ENCODE results near the gene PTPRCAP. TPM values are rescaled to one million over a fixed set of nuclear protein-coding genes. Genes with fewer than 3 reads are reported as not detected.

Gene PTPRCAP
- polyA plus RNA-seq, 1 donor (not counting 4 experiments of a cell fraction or from before 2014, with no cell fraction given): not detected

- H3K4me3 ChIP-seq (ENCODE audit: control insufficient read depth in 2 of 3, extremely low read depth in 1 of 3, insufficient read depth in 2 of 3, low read depth in 1 of 3, low read length in 3 of 3): no peak overlapping the region
- H3K27me3 ChIP-seq (ENCODE audit: control insufficient read depth, extremely low read depth, insufficient read depth, low read length): peaks cover 18% of the 10 kb centered on the region
- no peak for TF ChIP-seq EZH2 (IDR thresholded peaks at IDR 0.05; ENCODE audit: low read length)
- TF ChIP-seq CTCF (optimal IDR thresholded peaks at IDR 0.05 in 1 of 3, IDR thresholded peaks at IDR 0.05 in 1 of 3, conservative IDR thresholded peaks at IDR 0.05 in 1 of 3; ENCODE audit: extremely low read depth in 1 of 3, insufficient read depth in 2 of 3, low read length in 3 of 3): no peak
- H3K27ac ChIP-seq (ENCODE audit: control insufficient read depth, insufficient read depth, low read length): no peak overlapping the region
- FAIRE-seq (no peak), DNase-seq (ENCODE audit: low read depth, low spot score) (no peak)
- no peaks in the 10 kb centered on the region for H3K9me1 ChIP-seq (ENCODE audit: control insufficient read depth, extremely low read depth, insufficient read depth, low read length)
- peaks cover 12% of the 10 kb centered on the region for H3K4me1 ChIP-seq (ENCODE audit: control insufficient read depth, extremely low read depth, insufficient read depth, low read length)
- H3K79me2 ChIP-seq (ENCODE audit: control insufficient read depth, insufficient read depth, low read length): no peaks in the 10 kb centered on the region
- H4K20me1 ChIP-seq (ENCODE audit: control insufficient read depth, extremely low read depth, insufficient read depth, low read length): no peaks in the 10 kb centered on the region
- H3K9ac ChIP-seq (ENCODE audit: control insufficient read depth, extremely low read depth, insufficient read depth, low read length): no peak overlapping the region
- dilution Hi-C loops (cut with MboI; ENCODE audit: extremely low pct_ligation_motif_present, low sequenced_read_pairs): no loop called here
- no peaks in the 10 kb centered on the region for H3K36me3 ChIP-seq (ENCODE audit: control insufficient read depth in 2 of 2, extremely low read depth in 1 of 2, insufficient read depth in 2 of 2, low read length in 2 of 2)
- H3K9me3 ChIP-seq (ENCODE audit: control insufficient read depth, low read depth, low read length): no peaks in the 10 kb centered on the region
- no peak overlapping the region for H2AFZ ChIP-seq (ENCODE audit: control insufficient read depth, low read length)
- no peak overlapping the region for H3K4me2 ChIP-seq (ENCODE audit: control insufficient read depth, extremely low read depth, insufficient read depth, low read depth, low read length)
Observed at GRCh38 chr11:67417425-67417824, 20.1 kb downstream of the PTPRCAP start.

DNA sequence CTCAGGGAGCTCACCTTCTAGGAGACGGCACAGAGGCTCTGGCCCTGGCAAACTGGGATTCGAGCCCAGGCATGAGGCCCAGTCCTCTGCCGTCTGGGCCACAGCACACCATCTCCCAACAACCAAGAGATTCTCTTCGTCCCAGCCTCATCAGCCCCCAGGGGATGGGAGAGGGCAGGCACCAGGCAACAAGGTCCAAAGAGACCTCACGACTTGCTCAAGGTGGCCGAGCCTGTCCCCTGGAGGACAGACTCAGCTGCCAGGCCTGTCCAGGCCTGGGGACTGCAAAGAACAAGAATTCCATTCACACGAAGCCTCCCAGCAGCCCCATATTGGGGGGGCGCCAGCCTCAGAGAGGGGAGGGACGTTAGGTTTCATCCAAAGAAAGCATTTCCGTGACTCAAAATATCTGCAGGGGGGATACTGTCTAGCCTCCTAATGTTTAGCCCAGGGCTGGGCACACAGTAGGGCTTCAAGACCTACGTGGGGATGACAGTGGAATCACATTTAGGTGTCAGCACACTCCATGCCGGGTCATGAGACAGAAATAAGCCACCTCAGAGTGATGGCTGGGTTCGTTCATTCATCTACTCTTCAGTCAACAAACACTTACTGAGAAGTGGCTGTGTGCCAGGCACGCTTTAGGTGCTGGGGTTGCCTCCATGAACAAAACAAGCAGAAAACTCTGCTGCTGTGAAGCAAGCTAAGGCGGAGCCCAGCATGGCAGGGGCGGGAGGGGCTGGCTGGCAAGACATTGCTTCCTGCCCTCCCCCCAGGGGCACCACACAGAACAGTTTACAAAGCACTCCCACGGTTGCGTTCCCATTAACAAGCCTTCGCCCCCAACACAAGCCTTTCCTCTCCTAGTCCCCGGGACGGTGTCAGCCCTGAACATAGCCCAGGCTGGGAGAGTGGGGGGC, 20.8 kb downstream of the PTPRCAP start:
- peak; percentile 74 for FAIRE-seq
- H3K79me2 ChIP-seq (ENCODE audit: control insufficient read depth, insufficient read depth, low read length): no peaks in the 10 kb centered on the region

More for the DNA sequence above, 20.8 kb downstream of the PTPRCAP start:
- dilution Hi-C loops (cut with MboI; ENCODE audit: extremely low pct_ligation_motif_present, low sequenced_read_pairs): no loop called here
- Histone ChIP-seq H3K4me3 (ENCODE audit: control insufficient read depth in 2 of 3, extremely low read depth in 1 of 3, insufficient read depth in 2 of 3, low read depth in 1 of 3, low read length in 3 of 3) (no peak overlapping the region), H3K4me2 (ENCODE audit: control insufficient read depth, extremely low read depth, insufficient read depth, low read depth, low read length) (no peak overlapping the region), H3K36me3 (ENCODE audit: control insufficient read depth in 2 of 2, extremely low read depth in 1 of 2, insufficient read depth in 2 of 2, low read length in 2 of 2) (no peaks in the 10 kb centered on the region), H2AFZ (ENCODE audit: control insufficient read depth, low read length) (no peak overlapping the region), H3K27ac (ENCODE audit: control insufficient read depth, insufficient read depth, low read length) (no peak overlapping the region), H4K20me1 (ENCODE audit: control insufficient read depth, extremely low read depth, insufficient read depth, low read length) (no peaks in the 10 kb centered on the region), H3K9ac (ENCODE audit: control insufficient read depth, extremely low read depth, insufficient read depth, low read length) (no peak overlapping the region), H3K9me1 (ENCODE audit: control insufficient read depth, extremely low read depth, insufficient read depth, low read length) (no peaks in the 10 kb centered on the region), H3K4me1 (ENCODE audit: control insufficient read depth, extremely low read depth, insufficient read depth, low read length) (peaks cover 11% of the 10 kb centered on the region), H3K9me3 (ENCODE audit: control insufficient read depth, low read depth, low read length) (no peaks in the 10 kb centered on the region), H3K27me3 (ENCODE audit: control insufficient read depth, extremely low read depth, insufficient read depth, low read length) (peaks cover 18% of the 10 kb centered on the region)
- no peak for DNase-seq (ENCODE audit: low read depth, low spot score)
- TF ChIP-seq EZH2 (IDR thresholded peaks at IDR 0.05; ENCODE audit: low read length) (no peak), CTCF (optimal IDR thresholded peaks at IDR 0.05 in 1 of 3, IDR thresholded peaks at IDR 0.05 in 1 of 3, conservative IDR thresholded peaks at IDR 0.05 in 1 of 3; ENCODE audit: extremely low read depth in 1 of 3, insufficient read depth in 2 of 3, low read length in 3 of 3) (no peak)

Measured in keratinocyte (primary cell).